CD14-positive monocyte (primary cell): Measurements from ENCODE around the gene LRRC47. TPM values are rescaled to one million over a fixed set of nuclear protein-coding genes. Genes with fewer than 3 reads are reported as not detected.

Experiments used
- DNase-seq, 3 donors: peaks; one replicate each; pipeline ENCODE4 v3.0.0-alpha.2; 2011 to 2022
- H2AFZ ChIP-seq: 2 replicates; pipeline ENCODE4 v1.6.0; 2012; ENCODE audit warnings: mild to moderate bottlenecking, low read depth, low read length, inconsistent platforms; ENCODE audit not compliant: insufficient read depth, poor library complexity, severe bottlenecking
- H3K27ac ChIP-seq, 2 donors: 1 replicate in 1 of 2; 2 replicates in 1 of 2; pipeline ENCODE4 v1.5.1; 2012 to 2013; ENCODE audit warnings: low read length in 2 of 2, control low read depth in 1 of 2, inconsistent platforms in 1 of 2, low read depth in 1 of 2, mild to moderate bottlenecking in 1 of 2
- H3K27me3 ChIP-seq, 2 donors: one replicate each; pipeline versions ENCODE4 v1.6.0 to v1.6.1; 2011 to 2013; ENCODE audit warnings: low read length in 2 of 2; ENCODE audit not compliant: control insufficient read depth in 2 of 2, insufficient read depth in 2 of 2
- H3K36me3 ChIP-seq, 2 donors: replicated peaks in 1 of 2; 1 replicate in 1 of 2; 2 replicates in 1 of 2; pipeline versions ENCODE4 v1.5.1 to v1.6.1; 2012 to 2013; ENCODE audit warnings: low read length in 2 of 2, control low read depth in 1 of 2, inconsistent platforms in 1 of 2, mild to moderate bottlenecking in 1 of 2; ENCODE audit not compliant: insufficient read depth in 2 of 2, control insufficient read depth in 1 of 2
- H3K4me1 ChIP-seq, 2 donors: 1 replicate in 1 of 2; 2 replicates in 1 of 2; pipeline versions ENCODE4 v1.5.1 to v1.6.1; 2012 to 2013; ENCODE audit warnings: low read length in 2 of 2, control low read depth in 1 of 2, inconsistent platforms in 1 of 2, mild to moderate bottlenecking in 1 of 2, moderate library complexity in 1 of 2; ENCODE audit not compliant: insufficient read depth in 2 of 2, control insufficient read depth in 1 of 2
- H3K4me2 ChIP-seq: replicated peaks from 2 replicates; pipeline ENCODE3; 2012; ENCODE audit warnings: low read length, moderate library complexity, mild to moderate bottlenecking; ENCODE audit not compliant: poor library complexity, severe bottlenecking; ENCODE audit errors: extremely low read depth
- H3K4me3 ChIP-seq, 3 experiments: fragments of 200-600 bp in 1 of 3; sonication (generic) in 1 of 3; replicated peaks in 1 of 3; 1 replicate in 2 of 3; 2 replicates in 1 of 3; pipeline ENCODE4 v1.5.1; 2011 to 2013; ENCODE audit warnings: low read length in 3 of 3, mild to moderate bottlenecking in 3 of 3, control low read depth in 2 of 3, low read depth in 2 of 3, inconsistent platforms in 1 of 3, moderate library complexity in 1 of 3
- H3K79me2 ChIP-seq: 2 replicates; pipeline ENCODE4 v1.6.0; 2012; ENCODE audit warnings: mild to moderate bottlenecking, control low read depth, inconsistent platforms, low read length, moderate library complexity; ENCODE audit not compliant: insufficient read depth
- H3K9ac ChIP-seq: 2 replicates; pipeline ENCODE4 v1.6.0; 2017; ENCODE audit warnings: low read length, mild to moderate bottlenecking; ENCODE audit not compliant: insufficient read depth, poor library complexity, severe bottlenecking
- H3K9me3 ChIP-seq, 2 donors: replicated peaks in 1 of 2; 1 replicate in 1 of 2; 2 replicates in 1 of 2; pipeline versions ENCODE4 v1.5.1 to v1.6.1; 2012 to 2013; ENCODE audit warnings: low read length in 2 of 2, control low read depth in 1 of 2; ENCODE audit not compliant: control insufficient read depth in 1 of 2, insufficient read depth in 1 of 2
- H4K20me1 ChIP-seq: 2 replicates; pipeline ENCODE4 v1.6.0; 2012; ENCODE audit warnings: mild to moderate bottlenecking, low read length, control low read depth, moderate library complexity; ENCODE audit not compliant: insufficient read depth
- H3K27ac Mint-ChIP-seq, 7 donors: one replicate each; pipeline ENCODE4 v1.8.0; 2020; ENCODE audit warnings: mild to moderate bottlenecking in 7 of 7, mixed read lengths in 7 of 7, moderate library complexity in 6 of 7, inconsistent platforms in 2 of 7
- H3K27me3 Mint-ChIP-seq, 3 donors: one replicate each; pipeline ENCODE4 v1.8.0; 2021 to 2022; ENCODE audit warnings: low read depth in 3 of 3, mild to moderate bottlenecking in 3 of 3, mixed read lengths in 3 of 3, moderate library complexity in 3 of 3, inconsistent platforms in 1 of 3
- H3K36me3 Mint-ChIP-seq, 2 donors: one replicate each; pipeline ENCODE4 v1.8.0; 2020; ENCODE audit warnings: mixed read lengths in 2 of 2, inconsistent platforms in 1 of 2, mild to moderate bottlenecking in 1 of 2
- H3K4me1 Mint-ChIP-seq: one replicate; pipeline ENCODE4 v1.8.0; 2020; ENCODE audit warnings: mild to moderate bottlenecking, mixed read lengths
- H3K4me3 Mint-ChIP-seq, 2 donors: one replicate each; pipeline ENCODE4 v1.8.0; 2020; ENCODE audit warnings: mild to moderate bottlenecking in 2 of 2, mixed read lengths in 2 of 2, moderate library complexity in 1 of 2
- H3K9me3 Mint-ChIP-seq, 7 donors: one replicate each; pipeline ENCODE4 v1.8.0; 2020 to 2022; ENCODE audit warnings: mixed read lengths in 7 of 7, mild to moderate bottlenecking in 6 of 7, moderate library complexity in 6 of 7, inconsistent platforms in 2 of 7
- WGBS: methylation state at CpG from one replicate; pipeline ENCODE4 v1.1.5; 2013; ENCODE audit warnings: missing lambda C conversion rate; ENCODE audit not compliant: insufficient coverage; 5-methylcytosine and 5-hydroxymethylcytosine counted together
- intact Hi-C, 2 donors: fragments of 100-400 bp; cut with micrococcal nuclease; formaldehyde crosslinking; loops; one replicate each; pipeline versions ENCODE4 v1.15.0 to v1.15.1; 2023
- polyA plus RNA-seq, 3 donors: library from polyadenylated mRNA; depleted of rRNA in 1 of 3; unstranded in 2 of 3; stranded (reverse) in 1 of 3; fragments of 300-500 nt in 2 of 3; fragments of >200 nt in 1 of 3; fragmentation: Illumina TruSeq in 2 of 3; gene quantifications; 1 replicate in 2 of 3; 2 replicates in 1 of 3; pipeline ENCODE4 v1.2.3, GENCODE V29; 2012 to 2021
- TF ChIP-seq, protein P1 (sequence below): fragments of 200-600 bp; IDR thresholded peaks from one replicate; pipeline ENCODE4 v1.8.0; 2022; ENCODE audit warnings: antibody characterized with exemption, mild to moderate bottlenecking

Gene LRRC47
- polyA plus RNA-seq, 3 donors: 17.8 to 24.8 (median 18.0) TPM

- no peak for DNase-seq
- Mint-ChIP-seq H3K4me1 (peaks cover 6% of the 10 kb centered on the region), H3K36me3 (peaks cover 63 to 66% of the 10 kb centered on the region in 2 donors), H3K27me3 (peaks cover 0 to 5% (median 0%) of the 10 kb centered on the region in 3 donors), H3K4me3 (no peak overlapping the region), H3K9me3 (no peaks in the 10 kb centered on the region), H3K27ac (peak overlapping the region in 2 of 7 donors; percentile 7 to 17)
- H3K27me3 ChIP-seq: no peaks in the 10 kb centered on the region
- no peaks in the 10 kb centered on the region for H4K20me1 ChIP-seq
- H3K36me3 ChIP-seq: peaks cover 22 to 79% of the 10 kb centered on the region in 2 donors
- no peaks in the 10 kb centered on the region for H3K4me1 ChIP-seq
- H3K4me3 ChIP-seq: no peak overlapping the region
- no peak overlapping the region for H3K27ac ChIP-seq
- no peaks in the 10 kb centered on the region for H3K9me3 ChIP-seq
- intact Hi-C loops: no loop called here
- H3K79me2 ChIP-seq: no peaks in the 10 kb centered on the region
- 92% methylated on average over 6 of the region's 10 CpGs for WGBS
- TF ChIP-seq, protein P1, sequence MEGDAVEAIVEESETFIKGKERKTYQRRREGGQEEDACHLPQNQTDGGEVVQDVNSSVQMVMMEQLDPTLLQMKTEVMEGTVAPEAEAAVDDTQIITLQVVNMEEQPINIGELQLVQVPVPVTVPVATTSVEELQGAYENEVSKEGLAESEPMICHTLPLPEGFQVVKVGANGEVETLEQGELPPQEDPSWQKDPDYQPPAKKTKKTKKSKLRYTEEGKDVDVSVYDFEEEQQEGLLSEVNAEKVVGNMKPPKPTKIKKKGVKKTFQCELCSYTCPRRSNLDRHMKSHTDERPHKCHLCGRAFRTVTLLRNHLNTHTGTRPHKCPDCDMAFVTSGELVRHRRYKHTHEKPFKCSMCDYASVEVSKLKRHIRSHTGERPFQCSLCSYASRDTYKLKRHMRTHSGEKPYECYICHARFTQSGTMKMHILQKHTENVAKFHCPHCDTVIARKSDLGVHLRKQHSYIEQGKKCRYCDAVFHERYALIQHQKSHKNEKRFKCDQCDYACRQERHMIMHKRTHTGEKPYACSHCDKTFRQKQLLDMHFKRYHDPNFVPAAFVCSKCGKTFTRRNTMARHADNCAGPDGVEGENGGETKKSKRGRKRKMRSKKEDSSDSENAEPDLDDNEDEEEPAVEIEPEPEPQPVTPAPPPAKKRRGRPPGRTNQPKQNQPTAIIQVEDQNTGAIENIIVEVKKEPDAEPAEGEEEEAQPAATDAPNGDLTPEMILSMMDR: no peak
- no peak overlapping the region for H3K4me2 ChIP-seq
- no peak overlapping the region for H3K9ac ChIP-seq
- H2AFZ ChIP-seq: no peak overlapping the region
Observed at GRCh38 chr1:3819771-3820200, 23.5 kb upstream of the LRRC47 start.

GRCh38 chr1:3817821-3818597, 21.7 kb upstream of the LRRC47 start:
- no peaks in the 10 kb centered on the region for H3K9me3 Mint-ChIP-seq
- peaks cover 57 to 59% of the 10 kb centered on the region in 2 donors for H3K36me3 Mint-ChIP-seq
- H3K79me2 ChIP-seq: no peaks in the 10 kb centered on the region
- H3K4me3 ChIP-seq: no peak overlapping the region
- H3K4me1 ChIP-seq: no peaks in the 10 kb centered on the region
- H3K27me3 Mint-ChIP-seq: peaks cover 0 to 5% (median 0%) of the 10 kb centered on the region in 3 donors
- no peak overlapping the region for H3K27ac ChIP-seq
- H3K4me2 ChIP-seq: no peak overlapping the region
- no peaks in the 10 kb centered on the region for H3K27me3 ChIP-seq
- H3K36me3 ChIP-seq: peaks cover 20 to 71% of the 10 kb centered on the region in 2 donors
- no peaks in the 10 kb centered on the region for H4K20me1 ChIP-seq
- DNase-seq: no peak
- TF ChIP-seq, protein P1: no peak
- peak overlapping the region in 3 of 7 donors; percentile 7 to 19 (median 16) for H3K27ac Mint-ChIP-seq
- intact Hi-C loops: no loop called here
- no peak overlapping the region for H2AFZ ChIP-seq
- no peak overlapping the region for H3K9ac ChIP-seq
- no peaks in the 10 kb centered on the region for H3K9me3 ChIP-seq
- H3K4me3 Mint-ChIP-seq: peak overlapping the region in 1 of 2 donors; percentile 5
- H3K4me1 Mint-ChIP-seq: peaks cover 6% of the 10 kb centered on the region
- 95% methylated on average over 27 of the region's 28 CpGs for WGBS
